Right ventricle myocardium inferior (tissue), 1 donor: Measurements from ENCODE around the gene OXNAD1. TPM values are rescaled to one million over a fixed set of nuclear protein-coding genes. Genes with fewer than 3 reads are reported as not detected.
"Not testable (repeated sequence)": the region's sequence is repeated elsewhere in the genome, so short reads cannot be mapped to it uniquely, and the experiment has no call there.

Experiments
- ATAC-seq: fragments of 200-7000 bp; cut with Tn5 transposase; one replicate; pipeline ENCODE4 v1.9.1; 2020; ENCODE audit warnings: mild to moderate bottlenecking, moderate library complexity
- DNase-seq: peaks from one replicate; pipeline ENCODE4 v3.0.0; 2021; ENCODE audit errors: missing footprints
- intact Hi-C: fragments of 100-400 bp; cut with DNase I; formaldehyde crosslinking; loops from one replicate; pipeline ENCODE4 v1.11.0; 2022
- total RNA-seq: library from RNA; stranded (reverse); fragmentation: NEBNext Ultra II Directional; extraction: Animal tissue kit (Norgen Biotek cat#: 25700); gene quantifications from one replicate; pipeline ENCODE4 v1.2.1, GENCODE V29; 2021
- donor health status: DM: no; HTN: yes; CAD: no; lungs with severe emphysema.

OXNAD1 gene
- total RNA-seq, 1 donor from 2014 or later, result 17.2 TPM

GRCh38 chr3:16297997-16298885 lies 33.2 kb downstream of the OXNAD1 start:
- intact Hi-C loops, result no loop called here
- DNase-seq (no peak), ATAC-seq (peak; percentile 46)

GRCh38 chr3:16298891-16299290 lies 33.9 kb downstream of the OXNAD1 start:
- no peak for ATAC-seq
- intact Hi-C loops, result no loop called here

GRCh38 chr3:16299746-16300145 lies 34.7 kb downstream of the OXNAD1 start:
- DNase-seq (no peak), ATAC-seq (no peak)
- intact Hi-C loops, result no loop called here

More at GRCh38 chr3:16298891-16299290, 33.9 kb downstream of the OXNAD1 start:
- no peak for DNase-seq

GRCh38 chr3:16300307-16300706 lies 35.3 kb downstream of the OXNAD1 start:
- DNase-seq, result no peak
- intact Hi-C loops, result no loop called here
- ATAC-seq, result no peak

- ATAC-seq (peak; percentile 14), DNase-seq (no peak)
- intact Hi-C loops, result no loop called here
Observed at GRCh38 chr3:16300881-16301359, 35.9 kb downstream of the OXNAD1 start.

GRCh38 chr3:16301507-16301906 lies 36.5 kb downstream of the OXNAD1 start:
- ATAC-seq (no peak), DNase-seq (no peak)
- intact Hi-C loops, result no loop called here

DNA sequence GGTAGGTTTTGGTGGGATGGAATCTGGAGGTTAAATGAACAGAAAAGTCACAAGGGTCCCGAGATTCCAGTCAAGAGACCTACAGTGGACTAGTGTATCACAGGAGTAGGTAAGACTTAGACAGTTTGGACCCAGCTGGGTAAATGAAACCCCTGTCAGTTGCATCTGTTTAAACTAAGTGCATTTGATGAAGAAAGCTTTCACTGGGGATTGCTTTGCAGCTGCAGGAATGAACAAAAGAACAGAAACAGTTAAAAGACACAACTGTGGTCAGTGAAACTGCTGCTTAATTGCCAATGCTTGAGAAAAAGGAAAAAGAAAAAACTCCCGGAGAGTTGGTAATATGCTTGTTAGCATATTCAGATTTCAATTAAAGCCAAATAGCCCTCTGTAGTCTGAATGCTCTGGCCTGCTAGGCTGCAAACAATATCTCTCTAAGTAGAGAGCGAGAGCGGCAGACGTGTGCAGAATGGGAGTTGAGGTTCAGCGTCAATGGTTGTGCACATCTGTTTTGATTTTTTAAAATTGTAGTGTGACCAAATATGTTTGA lies 37.1 kb downstream of the OXNAD1 start:
- intact Hi-C loops, result no loop called here
- ATAC-seq (no peak), DNase-seq (no peak)

DNA sequence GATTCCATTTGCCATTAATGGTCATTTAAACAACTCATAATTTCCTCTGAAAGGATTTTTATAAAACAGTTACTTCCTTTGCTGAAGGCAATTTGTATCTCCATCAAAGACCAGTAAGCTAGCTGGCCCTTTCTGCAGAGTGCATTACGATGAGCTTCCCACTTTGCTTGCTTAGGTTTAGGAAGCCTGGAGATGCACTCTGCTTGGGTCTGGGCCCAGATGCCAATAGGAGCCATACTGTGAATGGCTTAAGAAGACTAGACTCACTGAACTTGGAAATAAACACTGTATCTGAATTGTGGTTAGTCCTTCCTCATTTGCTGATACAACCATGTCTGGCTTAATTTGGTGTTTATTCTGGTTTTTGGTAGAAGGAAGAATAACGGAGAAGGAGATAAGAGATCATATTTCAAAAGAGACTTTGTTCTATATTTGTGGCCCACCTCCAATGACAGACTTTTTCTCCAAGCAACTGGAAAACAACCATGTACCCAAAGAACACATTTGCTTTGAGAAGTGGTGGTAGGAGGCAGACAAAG lies 38.1 kb downstream of the OXNAD1 start:
- no peak for ATAC-seq
- no peak for DNase-seq
- intact Hi-C loops, result no loop called here

GRCh38 chr3:16304061-16305010 lies 39.3 kb downstream of the OXNAD1 start:
- intact Hi-C loops, result no loop called here
- no peak for DNase-seq
- ATAC-seq, result no peak

- no peak for DNase-seq
- peak; percentile 8 for ATAC-seq
- intact Hi-C loops, result no loop called here
Observed at GRCh38 chr3:16305111-16305541, 40.1 kb downstream of the OXNAD1 start.

GRCh38 chr3:16307832-16308531 lies 43.0 kb downstream of the OXNAD1 start:
- ATAC-seq (no peak), DNase-seq (no peak)
- intact Hi-C loops, result no loop called here

GRCh38 chr3:16308727-16309126 lies 43.7 kb downstream of the OXNAD1 start:
- intact Hi-C loops, result no loop called here
- DNase-seq, result no peak
- ATAC-seq, result no peak

DNA sequence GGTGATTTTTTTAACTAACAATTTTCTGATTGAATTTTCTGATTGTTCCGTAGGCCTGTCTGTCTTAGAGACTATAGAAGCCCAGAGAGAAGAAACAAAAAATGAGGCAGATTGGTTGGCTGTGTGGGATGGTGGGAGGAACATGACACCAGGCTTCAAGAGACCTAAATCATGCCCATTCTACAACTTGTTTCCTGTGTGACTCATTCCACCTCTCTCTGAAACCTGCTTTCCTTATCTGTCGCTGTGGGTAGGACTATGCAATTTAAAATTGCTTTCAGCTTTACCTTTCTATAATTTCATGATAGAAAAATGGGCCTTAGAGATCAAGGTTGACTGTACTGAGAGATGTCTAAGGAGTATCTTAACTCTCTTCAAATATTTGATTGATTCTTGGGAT lies 44.5 kb downstream of the OXNAD1 start:
- ATAC-seq, result no peak
- intact Hi-C loops, result no loop called here
- DNase-seq, result no peak

DNA sequence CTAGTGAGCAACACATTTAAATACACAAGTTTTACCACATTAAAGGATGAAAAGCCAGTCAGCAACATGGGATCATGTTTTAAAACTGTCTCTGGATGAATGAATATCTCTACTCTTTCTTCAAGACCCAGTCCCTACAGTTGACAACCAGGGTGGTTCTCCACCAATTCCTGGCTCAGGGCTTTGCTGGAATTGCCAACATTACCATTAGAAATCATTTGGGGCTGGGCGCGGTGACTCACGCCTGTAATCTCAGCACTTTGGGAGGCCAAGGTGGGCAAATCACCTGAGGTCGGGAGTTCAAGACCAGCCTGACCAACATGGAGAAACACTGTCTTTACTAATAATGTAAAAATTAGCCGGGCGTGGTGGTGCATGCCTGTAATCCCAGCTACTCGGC lies 45.5 kb downstream of the OXNAD1 start:
- ATAC-seq, DNase-seq, intact Hi-C loops: not testable (repeated sequence)

- DNase-seq (no peak), ATAC-seq (peak; percentile 63)
- intact Hi-C loops, result loop anchor here (2.0 kb wide), 1 partner anchor 205 kb away; no protein-coding TSS in a partner anchor
Observed at GRCh38 chr3:16311960-16312451, 47.0 kb downstream of the OXNAD1 start.

GRCh38 chr3:16313886-16314645 lies 49.1 kb downstream of the OXNAD1 start:
- intact Hi-C loops, result loop anchor here (2.0 kb wide), 1 partner anchor 203 kb away; no protein-coding TSS in a partner anchor
- ATAC-seq (no peak), DNase-seq (no peak)

- ATAC-seq (no peak), DNase-seq (no peak)
- intact Hi-C loops, result no loop called here
Observed at GRCh38 chr3:16315623-16316022, 50.6 kb downstream of the OXNAD1 start.
